Fibroblast of skin of abdomen (primary cell): Measurements from ENCODE around the gene DKK1.
"Not testable (repeated sequence)": the region's sequence is repeated elsewhere in the genome, so short reads cannot be mapped to it uniquely, and the experiment has no call there.

Source experiments
- DNase-seq: peaks from one replicate; pipeline ENCODE4 v3.0.0-alpha.2; 2013

The DKK1 gene

DNA sequence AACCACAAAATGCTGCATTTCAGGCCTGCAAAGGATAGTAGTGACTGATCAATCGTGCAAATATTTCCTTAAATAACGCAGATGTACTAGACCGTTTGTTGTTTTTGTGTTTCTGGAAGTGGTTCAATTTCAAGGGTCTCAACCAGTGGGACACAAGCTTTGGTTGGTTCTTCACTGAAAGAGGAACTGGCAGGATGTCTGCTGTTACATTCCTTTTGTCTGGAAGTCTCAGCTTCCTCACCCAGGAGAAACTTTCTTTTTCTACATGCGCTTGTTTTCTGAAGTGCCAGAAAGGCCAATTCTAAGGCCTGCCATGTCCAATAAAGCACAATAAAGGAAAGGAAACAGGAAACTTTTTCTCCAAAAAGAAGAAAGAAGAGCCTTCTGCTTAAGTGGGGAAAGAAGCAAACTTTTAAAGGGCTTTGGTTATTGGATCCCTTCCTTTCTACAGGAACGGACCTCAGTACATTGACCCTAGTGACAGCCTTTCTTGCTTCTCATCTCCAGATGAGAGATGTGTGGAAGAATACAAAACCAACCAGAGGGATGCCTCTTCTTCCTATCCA is 4.1 kb downstream of the DKK1 start:
- peak; percentile 80 for DNase-seq

DNA sequence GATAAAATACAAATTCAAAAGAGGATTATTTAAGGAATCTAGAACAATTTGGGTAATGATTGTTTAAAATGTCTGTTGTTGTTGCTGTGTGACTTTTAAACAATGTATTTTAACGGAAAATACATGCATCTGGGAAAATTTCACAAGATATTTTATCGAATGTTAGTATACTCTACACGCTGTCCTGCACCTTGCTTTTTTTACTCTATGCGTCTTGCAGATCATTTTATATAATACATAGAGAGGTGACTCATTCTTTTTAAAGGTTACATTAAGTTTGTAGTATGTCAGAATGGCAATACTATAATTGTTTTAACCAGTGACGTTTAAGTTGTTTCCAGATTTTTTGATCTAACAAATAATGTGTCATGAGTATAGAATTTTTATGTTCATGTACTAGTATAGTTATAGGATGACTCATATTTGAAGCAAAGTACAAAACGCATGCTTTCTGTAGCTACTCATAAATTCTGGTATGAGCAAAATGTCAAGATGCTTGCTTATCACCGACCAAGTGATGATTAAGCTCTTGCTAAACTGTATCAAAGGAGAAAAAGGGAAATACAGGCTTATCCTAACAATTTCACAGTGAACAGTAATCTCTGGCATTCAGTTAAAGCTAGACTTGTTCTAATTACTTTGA is 4.9 kb downstream of the DKK1 start:
- DNase-seq, result peak; percentile 98

DNA sequence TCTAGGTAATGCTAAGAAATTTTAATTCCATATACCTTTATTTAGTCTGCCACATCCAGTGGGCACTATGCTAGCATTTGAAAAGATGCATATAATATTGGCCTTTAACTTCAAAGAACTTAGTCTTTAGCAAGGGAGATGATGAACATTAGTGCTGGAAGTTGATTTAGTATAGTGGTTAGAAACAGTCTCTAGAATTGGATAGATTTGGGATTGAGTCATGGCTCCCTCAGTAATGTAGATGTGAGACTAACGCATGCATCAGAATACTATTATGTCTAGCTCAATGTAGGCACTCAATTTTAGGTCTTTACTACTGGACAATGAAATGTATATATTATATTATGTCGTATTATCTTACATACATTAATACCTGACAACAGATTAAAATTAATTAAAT is 5.8 kb downstream of the DKK1 start:
- DNase-seq, result peak; percentile 81

DNA sequence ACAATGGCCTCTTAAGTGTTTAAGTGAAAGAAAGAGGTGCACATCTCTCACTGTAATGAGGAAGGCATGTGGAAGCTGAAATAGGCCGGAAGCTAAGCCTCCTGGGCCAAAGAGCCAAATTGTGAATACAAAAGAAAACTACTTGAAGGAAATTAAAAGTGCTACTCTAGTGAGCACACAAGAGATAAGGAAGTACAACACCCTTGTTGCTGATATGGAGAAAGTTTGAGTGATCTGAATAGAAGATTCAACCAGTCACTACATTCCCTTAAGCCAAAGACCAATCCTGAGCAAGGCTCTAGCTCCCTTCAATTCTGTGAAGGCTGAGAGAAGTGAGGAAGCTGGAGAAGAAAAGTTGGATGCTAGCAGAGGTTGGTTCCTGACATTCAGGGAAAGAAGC is 8.2 kb downstream of the DKK1 start:
- no peak for DNase-seq

DNA sequence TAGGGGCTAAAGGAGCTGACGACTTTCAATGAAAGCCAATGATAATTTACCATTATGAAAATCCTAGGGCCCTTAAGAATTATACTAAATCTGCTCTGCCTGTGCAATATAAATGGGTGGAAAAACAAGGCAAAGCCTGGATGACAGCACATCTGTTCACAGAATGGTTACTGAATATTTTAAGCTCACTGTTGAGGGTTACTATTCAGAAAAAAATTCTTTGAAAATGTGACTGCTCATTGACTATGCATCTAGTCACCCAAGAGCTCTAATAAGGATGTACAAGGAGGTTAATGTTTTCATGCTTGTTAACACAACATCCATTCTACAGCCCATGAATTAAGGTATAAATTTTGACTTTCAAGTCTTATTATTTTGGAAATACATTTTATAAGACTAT is 8.9 kb downstream of the DKK1 start:
- peak; percentile 75 for DNase-seq

DNA sequence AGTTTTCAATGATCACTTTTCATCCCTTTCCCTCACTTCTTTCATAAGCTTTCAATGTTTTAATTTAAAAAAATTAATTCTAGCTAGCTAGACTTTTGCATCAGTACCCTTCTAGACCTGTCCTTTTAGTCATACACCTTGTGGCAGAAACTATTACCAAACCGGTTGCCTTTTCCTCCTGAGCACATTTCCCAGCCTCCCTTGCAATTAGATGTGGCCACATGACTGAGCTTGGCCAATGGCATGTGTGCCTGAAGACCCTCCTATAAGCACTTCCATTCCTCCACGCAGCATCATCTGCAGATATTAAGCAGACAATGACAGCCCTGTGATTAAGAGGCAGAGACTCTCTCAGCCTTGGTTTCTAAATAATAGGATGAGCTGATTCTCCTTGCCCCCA is 12.3 kb downstream of the DKK1 start:
- DNase-seq, result no peak

DNA sequence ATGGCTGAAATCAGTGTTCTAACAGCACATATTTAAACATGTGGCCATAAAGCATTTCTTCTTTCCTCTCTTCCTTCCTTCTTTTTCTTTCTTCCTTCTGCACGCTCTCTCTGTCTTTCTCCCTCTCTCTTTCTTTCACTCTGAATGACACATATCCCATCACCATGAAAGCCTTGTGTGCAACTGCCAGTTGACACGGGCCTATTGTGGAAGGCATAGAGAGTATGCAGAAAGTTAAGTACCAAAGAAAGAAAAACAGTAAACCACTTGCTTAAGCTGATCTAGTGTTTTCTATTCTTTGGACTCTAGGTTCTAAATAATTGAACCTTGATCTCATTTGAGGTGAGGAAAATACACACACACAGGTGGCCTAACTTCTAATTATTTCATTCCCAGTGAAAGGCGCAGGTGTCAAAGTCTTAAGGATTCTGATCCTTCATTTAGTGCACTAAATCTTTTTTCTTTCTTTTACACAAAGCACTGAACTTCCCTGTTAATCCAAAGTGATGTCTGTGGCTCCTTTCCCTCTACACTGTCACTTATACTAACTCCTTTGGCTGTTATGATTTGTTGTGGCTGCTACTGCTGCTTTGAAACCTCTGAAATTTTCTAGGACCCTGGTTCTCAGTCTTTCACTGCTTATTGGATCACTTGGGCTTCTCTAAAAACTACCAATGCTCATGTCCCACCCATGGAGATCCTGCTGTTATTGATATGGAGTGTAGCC is 17.7 kb downstream of the DKK1 start:
- DNase-seq, result no peak

DNA sequence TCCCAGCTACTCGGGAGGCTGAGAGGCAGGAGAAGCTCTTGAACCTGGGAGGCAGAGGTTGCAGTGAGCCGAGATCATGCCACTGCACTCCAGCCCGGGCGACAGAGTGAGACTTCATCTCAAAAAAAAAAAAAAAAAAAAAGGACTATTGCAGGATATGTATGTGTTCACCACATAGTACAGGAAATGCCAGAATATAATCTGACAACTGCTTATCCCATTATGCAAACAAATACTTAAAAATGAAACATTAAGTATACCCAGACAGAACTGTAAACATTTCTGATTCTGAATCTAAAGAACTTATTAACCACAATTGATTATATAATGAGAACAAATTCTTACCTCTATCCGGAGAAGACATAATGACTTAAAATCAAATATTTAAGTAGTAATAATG is 18.7 kb downstream of the DKK1 start:
- no peak for DNase-seq

DNA sequence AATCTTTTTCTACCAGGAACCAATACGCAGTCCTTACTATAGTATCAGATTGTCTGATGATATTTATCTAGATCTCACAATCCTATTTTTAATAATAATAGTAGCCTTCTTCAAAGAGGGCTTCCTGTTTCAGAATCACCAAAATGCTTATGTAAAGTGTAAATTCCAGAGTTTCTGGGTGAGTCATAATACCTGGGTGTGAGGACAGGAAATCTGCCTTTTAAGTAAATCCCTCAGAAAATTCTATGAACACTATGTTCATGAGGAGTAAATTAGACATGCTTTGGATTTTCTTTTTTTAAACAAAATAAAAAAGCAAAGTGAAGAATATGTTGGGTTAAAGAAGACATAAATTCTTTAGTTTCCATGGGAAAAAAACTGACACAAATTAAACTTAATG is 20.5 kb downstream of the DKK1 start:
- DNase-seq, result no peak

DNA sequence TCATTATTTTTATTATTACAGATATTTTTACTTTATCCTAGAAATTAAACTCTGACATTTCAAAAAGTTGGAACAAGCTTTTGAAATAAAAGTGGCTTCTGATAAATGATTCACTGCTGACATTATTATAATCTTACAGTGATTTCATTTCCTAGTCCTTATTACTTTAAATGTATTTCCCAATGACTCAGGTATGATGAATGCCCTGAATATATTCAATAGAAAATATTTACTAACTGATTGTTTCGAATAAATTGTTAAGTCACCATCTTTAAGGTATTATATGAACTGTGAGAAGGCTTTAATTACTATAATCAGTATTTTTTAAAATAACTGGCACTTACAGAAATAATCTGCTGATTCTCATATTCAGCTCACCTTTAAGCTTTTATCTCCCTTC is 21.6 kb downstream of the DKK1 start:
- no peak for DNase-seq

DNA sequence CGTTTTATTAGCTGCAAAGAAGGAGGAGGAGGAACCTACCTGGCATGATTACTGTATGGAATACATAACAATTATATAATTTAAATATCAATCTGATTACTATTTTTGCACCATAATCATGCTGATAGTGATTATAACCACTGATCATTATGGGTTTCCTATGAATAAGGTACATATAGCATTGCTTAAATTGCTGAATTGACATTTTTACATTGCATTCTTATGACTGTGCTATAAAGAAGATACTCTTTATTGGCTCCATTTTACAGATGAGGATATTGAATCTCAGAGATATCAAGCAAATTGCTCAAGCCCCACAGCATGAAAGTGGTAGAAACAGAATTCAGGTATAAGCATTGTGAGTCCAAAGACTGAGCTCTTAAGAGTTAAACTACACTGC is 23.1 kb downstream of the DKK1 start:
- no peak for DNase-seq

DNA sequence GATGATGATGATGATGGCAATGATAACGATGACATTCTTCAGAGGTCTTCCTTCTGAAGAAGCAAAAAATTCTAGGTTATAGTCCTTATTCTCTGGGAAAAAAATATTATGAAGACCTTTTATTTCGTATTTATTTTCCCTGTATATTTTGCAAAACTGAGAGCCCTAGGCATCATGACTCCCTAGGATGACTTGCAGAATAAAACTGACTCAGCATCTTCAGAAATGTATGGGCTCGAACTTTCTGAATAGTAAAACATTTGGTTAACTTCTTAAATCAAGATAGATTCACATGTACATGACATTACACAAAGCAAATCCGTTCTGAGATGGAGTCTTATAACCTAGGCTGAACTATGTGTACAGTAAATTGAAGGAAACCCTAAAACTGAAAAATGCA is 29.4 kb downstream of the DKK1 start:
- no peak for DNase-seq

DNA sequence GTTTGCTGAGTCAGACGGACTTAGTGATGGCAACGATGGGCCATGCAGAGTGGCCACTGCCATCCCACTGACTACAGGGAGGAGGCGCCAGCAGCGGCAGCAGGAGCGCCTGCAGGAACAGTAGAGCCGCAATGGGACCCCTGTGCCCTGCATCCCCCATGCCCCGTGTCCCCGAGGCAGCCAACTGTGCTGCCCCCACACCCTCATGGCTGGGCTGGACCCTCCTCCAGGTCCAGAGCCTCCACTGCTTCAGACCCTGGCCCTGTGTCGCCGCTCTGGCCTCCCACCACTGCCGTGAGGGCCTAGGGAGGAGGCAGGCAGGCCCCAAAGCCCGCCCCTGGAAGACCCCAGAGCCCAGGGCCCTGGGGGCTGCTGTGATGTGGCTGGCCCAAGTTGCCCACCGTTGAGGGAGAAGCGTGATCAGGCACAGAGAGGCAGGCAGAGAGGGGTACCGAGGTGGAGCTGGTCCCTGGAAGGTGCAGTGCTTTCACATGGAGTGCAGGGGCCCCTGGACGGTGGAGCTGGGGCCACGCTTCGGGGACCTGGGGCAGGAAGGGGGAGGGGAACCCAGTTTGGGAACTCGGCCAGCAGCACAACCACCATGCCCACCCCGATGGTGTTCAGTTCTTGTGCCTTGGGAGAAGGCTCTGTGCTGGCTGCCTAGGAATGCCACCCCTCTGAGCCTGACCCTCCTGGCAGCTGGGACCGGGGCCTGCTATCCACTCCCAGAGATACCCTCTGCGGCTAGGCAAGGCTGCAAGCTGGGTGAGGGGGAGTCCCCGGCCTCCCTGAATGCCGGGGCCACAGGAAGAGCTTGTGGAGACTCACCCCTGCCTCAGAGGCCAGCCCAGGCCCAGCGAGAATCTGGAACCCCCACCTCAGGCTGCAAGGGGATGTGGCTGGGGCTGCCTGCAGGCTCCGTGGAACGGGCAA is 32.6 kb downstream of the DKK1 start:
- no peak for DNase-seq

DNA sequence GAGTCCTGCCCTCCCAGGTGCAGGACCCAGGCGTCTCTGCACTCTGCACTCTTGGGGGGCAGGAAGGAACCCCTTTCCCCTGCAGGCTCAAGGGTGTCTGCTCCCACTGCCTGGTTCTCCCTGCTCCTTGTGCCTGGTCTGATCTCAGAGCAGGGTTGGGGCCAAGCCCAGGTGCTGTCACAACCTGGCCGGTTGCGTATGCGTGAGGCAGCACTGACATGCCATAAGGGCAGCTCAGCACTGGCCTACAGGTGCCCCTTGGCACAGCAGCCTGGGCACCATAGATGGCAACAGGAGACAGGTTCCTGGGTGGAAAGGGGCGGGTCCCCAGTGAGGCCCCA is 33.2 kb downstream of the DKK1 start:
- no peak for DNase-seq

DNA sequence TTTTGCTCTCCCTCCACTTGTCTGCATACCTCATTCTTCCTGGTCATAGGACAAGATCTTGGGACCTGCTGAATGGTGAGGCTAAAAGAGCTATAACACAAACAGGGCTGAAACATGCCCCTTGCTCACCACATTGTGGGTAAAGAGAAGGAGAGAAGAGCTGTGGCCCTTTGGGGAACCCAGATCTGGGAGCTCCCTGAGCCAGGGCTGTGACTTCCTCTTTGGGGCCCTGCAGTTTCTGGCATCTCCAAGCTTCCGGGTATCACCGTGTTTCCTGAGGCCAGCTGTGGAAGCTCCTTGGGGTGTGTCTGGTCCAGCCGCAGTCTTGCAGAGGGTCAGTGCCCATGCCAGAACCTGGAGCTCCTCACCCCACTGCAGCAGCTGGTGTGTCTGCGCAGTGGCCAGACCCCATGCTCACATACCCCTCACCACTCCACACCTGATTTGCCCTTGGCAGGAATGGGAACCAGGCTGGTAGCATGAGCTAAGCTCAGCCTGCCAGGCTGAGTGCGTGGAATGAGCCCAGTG is 34.0 kb downstream of the DKK1 start:
- DNase-seq, result no peak

DNA sequence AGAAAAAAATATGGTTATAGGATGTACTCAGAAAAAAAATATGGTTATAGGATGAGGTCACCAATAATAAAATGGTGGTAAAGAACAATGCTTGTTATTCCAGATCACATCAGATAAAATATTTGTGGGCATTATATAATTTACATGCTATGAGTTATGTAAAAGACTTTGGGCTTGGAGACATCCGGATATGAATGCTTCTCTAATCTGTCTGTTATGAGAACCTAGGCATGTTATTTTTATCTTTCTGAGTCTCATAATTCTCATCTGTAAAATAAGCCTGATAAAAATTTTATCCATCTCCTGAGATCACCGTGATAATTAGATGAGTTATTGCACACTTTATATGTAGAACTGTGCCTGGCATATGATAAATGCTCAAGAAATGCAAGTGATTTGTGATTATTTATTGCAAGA is 37.8 kb downstream of the DKK1 start:
- peak; percentile 82 for DNase-seq

DNA sequence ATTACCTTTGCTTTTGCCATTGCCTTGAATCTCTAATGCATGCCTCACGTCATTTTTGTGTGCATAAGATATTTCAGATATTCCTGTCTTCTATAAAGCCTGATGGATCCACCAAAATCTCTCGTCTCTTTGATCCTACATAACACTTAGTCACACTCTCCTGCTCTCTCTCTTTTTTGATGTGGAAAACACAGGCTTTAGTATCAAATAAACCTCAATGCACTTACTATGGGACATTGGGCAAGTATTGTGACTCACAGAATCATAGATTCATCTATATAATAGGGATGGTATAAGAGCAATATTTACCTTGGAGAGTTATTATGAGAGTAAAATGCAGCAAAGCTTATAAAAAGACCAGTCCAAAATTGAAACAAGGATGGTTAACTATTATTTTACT is 39.1 kb downstream of the DKK1 start:
- no peak for DNase-seq

DNA sequence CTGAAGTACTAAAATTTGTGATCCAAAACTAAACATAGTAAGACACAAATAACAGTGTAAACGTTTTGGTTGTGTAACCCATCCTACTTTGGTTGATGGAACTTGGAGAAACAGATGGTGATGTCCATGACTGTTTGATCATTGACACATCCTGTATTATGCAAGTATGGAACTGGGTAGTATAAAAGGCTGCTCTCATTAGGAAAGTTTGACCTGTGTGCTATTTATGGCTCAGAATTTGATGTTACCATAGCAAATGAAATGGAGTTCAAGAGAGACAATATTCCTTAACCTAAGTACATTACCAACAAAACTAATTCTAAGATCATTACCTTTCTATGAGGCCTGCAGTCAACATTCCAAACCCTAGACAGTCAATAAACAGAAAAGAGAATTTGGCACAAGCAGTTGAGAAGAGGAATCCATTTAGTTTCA is 39.9 kb downstream of the DKK1 start:
- peak; percentile 36 for DNase-seq

DNA sequence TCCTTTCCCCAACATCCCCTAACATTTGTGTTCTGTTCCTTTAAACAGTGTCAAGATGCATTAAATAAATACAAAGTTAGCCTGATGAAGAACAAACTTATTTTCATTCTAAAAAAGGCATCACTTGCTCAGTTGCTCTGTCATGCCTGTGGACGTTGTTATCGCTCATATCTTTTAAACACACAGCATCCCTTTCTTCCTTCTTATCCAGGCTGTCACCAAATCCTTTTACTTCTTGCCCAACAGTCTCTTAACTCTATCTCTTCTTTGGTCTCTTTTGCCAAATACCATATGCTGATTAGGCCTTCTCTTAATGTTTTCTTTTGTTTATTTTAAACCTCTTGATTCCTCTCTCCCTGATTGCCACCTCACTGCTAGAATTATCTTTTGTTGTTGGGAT is 43.9 kb downstream of the DKK1 start:
- DNase-seq, result no peak

DNA sequence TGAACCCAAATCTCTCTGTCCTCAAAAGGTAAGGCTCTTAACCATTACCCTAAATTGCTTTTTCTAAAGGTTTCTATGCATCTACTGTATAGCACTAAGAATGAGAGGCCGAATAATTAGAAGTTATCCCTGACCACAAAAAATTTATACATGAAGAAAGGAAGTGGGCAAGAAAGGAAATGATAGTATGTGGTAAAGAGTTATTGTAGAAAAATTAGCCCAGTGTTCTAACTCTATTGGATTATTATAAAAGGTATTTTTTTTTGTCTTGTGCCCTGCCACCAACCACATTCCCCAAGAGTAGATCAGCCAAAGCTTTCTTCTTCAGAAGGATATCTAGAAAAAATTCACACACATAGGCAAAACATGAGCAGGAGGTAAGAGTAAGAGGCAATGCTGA is 45.4 kb downstream of the DKK1 start:
- DNase-seq, result peak; percentile 53

DNA sequence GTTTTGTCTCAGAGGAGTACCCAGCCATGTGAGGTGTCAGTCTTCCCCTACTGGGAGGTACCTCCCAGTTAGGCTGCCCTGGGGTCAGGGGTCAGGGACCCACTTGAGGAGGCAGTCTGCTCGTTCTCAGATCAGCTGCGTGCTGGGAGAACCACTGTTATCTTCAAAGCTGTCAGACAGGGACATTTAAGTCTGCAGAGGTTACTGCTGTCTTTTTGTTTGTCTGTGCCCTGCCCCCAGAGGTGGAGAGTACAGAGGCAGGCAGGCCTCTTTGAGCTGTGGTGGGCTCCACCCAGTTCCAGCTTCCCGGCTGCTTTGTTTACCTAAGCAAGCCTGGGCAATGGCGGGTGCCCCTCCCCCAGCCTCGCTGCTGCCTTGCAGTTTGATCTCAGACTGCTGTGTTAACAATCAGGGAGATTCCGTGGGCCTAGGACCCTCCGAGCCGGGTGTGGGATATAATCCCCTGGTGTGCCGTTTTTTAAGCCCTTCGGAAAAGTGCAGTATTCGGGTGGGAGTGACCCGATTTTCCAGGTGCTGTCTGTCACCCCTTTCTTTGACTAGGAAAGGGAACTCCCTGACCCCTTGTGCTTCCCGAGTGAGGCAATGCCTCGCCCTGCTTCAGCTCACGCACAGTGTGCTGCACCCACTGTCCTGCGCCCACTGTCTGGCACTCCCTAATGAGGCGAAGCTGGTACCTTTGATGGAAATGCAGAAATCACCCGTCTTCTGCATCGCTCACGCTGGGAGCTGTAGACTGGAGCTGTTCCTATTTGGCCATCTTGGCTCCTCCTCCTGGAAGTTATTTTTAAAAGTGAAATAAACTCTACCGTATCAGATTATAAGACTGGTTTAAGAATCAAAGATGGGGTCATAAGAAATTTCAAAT is 51.7 kb downstream of the DKK1 start:
- not testable (repeated sequence) for DNase-seq
